ENCODE results near the gene FANCI.

FANCI gene

DNA sequence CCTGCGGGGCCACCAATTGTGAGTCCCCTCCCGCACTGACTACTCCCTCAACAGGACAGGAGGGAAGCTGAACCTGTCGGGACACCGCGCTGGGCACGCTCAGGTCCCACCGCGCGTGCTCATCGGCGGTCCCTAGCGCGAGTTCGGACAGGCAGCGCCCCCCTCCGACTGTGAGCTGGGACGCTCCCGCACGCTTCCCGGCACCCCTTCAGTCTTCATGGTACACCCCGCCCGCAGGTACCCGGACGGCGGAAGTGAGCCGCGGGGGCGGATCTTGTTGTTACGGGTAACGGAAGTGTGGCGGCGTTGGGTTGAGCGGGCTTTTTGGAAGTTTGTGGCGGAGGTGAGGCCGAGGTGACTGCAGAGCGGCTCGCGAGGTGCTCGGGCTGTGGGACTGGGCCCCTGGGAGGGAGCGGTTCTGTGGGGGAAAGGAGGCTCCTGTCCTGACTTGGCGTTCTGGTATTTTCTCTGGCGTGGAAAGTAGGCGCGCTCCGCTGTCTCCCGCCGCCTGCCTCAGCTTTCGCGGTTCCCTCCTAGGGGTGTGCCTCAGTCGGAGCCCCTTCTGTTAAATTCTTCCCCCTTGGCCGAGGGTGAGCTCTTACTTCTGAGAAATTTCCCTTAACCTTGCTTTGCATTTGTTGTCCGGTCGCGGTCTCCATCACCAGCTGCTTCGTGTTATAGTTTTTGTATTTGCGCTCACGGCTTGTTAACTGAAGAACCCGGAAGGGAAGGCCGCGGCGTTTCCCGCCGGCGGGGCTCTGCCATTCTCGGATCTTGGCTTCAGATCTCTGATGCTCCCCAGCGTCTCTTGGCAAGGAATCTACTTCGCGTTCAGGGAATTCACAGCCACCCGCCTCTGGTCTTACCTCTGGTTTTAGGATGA lies at the start of gene FANCI:
TSS of gene FANCI (plus strand) at position 289 of the 883 bp plus-strand sequence. CDS start 3,669 bp downstream, outside the sequence.
- peak; percentile 94 for DNase-seq

DNA sequence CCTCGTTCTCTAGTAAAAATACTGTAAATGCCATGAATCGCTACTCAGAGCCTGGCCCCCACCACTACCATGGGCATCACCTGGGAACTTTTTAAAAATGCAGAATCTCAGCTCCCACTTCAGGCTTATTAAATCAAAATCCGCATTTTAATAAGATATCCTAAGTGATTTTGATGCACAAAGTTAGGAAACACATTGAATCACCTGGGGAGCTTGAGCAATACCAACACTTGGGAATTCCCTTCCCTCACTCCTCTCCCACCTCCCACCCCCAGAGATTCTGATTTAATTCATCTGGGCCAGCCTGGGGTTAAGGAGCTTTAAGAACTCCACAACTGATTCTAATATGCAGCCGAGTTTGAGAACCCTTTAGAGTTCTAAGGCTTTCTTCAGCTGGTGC lies 49.2 kb upstream of the FANCI start:
- no peak for DNase-seq

GRCh38 chr15:89195836-89196235 lies 47.9 kb upstream of the FANCI start:
- no peak for DNase-seq

DNA sequence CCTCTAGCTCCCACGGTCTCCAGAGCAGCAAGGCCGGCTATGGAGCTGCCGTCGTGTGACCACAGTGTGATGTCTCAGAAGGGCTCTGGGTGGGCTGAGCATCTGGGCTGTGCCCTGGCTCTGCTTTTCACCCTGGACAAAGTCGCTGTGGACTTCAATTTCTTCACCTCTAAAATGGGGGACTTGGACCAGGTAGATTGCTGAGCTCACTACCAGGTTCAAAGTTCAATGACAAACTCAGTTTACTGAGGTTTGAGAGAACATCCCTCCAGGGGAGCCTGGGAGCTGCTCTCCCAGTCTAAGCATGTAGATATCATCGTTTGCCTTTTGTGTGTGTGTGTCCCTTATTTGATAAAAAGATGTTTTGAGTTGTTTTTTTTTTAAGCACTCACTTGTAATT lies 47.5 kb upstream of the FANCI start:
- no peak for DNase-seq

DNA sequence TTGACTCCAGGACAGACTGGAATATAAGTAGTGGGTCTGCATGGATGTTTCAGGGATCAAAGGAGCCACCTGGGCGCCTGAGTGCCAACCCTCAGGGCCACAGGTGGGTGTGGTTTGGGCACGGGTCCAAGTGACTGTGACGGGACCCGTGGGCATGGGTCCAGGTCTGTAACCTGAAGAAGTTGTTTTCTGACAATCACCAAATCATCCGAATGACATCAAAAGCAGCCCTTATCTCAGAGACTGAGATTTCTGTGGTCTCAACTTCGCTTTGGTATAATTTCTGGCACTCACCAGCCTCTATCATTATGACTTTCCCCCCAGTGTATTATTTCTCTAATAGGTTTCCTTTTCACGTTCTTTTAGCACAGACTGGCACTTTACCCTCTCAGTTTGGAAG lies 46.8 kb upstream of the FANCI start:
- peak; percentile 86 for DNase-seq

GRCh38 chr15:89197503-89197971 lies 46.2 kb upstream of the FANCI start:
- peak; percentile 66 for DNase-seq

GRCh38 chr15:89198196-89198595 lies 45.6 kb upstream of the FANCI start:
- no peak for DNase-seq

- DNase-seq, result no peak
Measured at GRCh38 chr15:89198934-89199333, 44.8 kb upstream of the FANCI start.

DNA sequence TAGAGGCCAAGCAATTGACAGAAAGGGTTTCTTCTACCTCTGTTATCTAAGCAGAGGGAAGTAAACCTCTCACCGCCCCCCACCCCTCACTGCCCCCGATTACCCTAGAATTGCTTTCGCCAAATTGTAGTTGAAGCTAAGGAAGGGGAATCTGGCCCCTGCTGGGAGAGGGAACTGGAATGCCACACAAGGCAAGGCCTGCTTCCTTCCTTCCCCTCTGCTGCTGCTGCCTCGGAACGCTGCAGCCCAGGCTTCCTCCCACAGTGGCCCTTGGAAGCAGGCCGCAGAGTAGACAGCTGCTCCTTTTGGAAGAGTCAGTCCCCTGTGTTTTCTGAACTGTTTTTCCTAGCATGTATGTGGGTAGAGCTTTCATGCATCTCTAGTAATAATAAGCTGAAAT lies 44.0 kb upstream of the FANCI start:
- no peak for DNase-seq

DNA sequence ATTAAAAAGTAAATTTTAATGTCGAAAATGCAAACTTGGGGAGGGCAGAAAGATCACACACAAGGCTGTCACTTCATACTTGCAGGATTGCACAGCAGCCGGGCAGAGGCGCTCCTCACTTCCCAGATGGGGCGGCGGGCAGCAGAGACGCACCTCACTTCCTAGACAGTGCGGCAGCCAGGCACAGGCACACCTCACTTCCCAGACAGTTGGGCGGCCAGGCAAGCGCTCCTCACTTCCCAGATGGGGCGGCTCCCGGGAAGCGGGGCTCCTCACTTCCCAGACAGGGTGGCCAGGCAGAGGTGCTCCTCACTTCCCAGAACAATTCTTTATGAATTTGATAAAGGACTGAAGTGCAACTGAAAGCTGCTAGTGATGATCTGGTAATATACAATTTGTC lies 43.6 kb upstream of the FANCI start:
- DNase-seq, result no peak

DNA sequence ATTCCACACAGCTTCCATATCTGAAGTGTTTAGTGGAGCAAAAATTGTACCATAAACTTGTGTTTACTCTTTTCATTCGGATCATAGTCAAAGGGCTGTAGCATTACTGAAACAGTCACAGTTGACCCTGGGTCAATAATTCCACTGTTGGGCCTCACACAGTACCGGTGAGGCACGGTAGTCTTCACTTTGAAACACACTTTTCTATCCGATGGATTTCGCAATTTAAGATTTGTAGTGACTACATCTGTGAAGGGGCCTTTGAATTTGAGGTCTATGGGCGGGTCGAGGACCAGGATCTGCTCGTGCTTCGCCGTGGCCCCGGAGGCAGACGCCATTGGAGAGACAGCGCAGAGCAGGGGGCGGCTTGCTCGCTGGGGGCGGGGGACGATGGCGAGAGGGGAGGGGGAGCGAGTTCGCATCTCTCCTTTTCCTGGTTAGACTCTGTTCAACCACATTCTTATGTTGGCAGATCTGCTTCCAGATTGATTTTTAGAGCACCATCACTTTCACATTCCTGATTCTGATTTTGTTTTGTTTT lies 42.2 kb upstream of the FANCI start:
- DNase-seq, result no peak

DNA sequence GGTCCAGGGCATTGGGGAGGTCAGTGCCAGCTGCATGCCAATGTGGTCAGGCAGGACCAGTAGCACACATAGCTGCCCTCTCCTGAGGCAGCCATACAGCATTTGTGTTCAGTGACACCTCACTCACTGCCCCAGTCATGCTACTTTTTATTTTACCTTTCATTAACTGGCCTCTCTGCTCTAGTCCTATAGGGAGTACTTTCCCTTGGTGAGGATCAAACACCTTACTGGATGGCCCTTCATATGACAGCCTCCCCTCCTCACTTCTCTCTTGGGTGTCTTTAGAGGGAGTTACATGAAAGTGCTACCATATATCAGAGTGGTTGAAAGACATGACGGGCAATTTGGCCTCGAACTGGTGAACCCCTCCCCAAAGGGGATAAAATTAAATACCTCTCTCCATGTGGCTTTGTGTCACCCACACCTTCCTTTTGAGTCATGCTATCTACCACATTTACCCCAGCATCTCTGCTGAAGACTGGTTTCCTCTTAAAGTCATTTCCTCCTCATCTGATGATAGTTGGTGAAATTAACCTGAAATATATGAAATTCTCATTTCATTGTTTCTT lies 40.0 kb upstream of the FANCI start:
- no peak for DNase-seq

DNA sequence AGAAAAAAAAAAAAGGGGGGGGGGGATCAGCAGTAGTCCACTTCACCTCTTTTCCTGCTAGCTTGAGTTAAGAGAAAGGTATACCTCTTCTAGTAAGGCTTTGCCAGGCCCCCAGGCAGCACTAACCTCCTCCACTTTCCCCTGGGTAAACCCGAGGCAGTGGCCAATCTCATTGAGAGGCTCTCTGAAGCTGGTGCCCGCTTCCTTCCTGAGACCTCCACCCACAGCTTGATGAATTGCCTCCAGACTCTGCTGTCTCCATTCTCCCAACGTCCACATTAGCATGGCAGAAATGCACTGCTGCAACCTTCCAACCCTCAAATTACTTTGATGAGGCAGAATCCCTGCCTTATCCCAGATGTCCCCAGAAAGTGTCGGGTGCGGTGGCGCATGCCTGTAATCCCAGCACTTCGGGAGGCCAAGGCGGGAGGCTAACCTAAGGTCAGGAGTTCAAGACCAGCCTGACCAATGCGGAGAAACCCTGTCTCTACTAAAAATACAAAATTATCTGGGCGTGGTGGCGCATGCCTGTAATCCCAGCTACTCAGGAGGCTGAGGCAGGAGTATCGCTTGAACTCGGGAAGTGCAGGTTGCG lies 37.7 kb upstream of the FANCI start:
- DNase-seq, result no peak

- peak; percentile 81 for DNase-seq
Measured at GRCh38 chr15:89206908-89207331, 36.9 kb upstream of the FANCI start.

DNA sequence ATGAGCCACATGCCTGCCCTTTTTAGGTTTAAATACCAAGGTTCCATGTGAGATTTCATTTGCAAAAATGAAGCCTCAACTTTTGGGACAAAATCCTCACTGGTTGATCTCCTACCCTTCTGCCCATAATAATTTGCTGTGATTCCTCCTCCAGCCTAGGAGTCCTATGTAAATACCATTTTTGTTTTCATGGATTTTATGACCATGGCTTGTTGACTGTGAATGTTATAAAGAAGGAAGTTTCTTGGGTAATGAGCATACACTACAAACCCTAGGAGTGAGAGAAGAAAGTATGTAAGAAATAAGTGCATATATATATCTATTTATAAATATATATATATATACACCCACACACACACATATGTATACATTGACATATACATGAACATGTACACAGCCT lies 35.5 kb upstream of the FANCI start:
- no peak for DNase-seq

GRCh38 chr15:89209057-89209456 lies 34.7 kb upstream of the FANCI start:
- no peak for DNase-seq

GRCh38 chr15:89211678-89212170 lies 32.1 kb upstream of the FANCI start:
- DNase-seq, result no peak

DNA sequence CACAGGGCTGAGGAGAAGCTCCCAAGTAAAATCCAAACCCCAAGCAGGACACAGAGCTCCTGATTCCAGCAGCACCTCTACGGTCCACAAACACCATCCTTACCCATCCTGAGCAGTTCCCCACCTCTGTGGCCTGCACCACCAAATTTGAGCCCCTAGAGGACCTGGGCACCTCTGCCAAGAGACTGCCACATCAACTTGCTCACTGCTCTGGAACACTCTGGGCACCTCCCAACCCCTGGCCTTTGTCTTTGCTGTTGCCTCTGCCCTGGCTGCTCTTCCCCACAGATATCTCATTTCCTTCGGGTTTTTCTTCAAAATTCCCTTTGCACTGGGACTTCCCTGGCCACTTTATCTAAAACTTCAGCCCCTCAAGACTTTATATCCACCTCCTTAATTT lies 28.2 kb upstream of the FANCI start:
- DNase-seq, result no peak

DNA sequence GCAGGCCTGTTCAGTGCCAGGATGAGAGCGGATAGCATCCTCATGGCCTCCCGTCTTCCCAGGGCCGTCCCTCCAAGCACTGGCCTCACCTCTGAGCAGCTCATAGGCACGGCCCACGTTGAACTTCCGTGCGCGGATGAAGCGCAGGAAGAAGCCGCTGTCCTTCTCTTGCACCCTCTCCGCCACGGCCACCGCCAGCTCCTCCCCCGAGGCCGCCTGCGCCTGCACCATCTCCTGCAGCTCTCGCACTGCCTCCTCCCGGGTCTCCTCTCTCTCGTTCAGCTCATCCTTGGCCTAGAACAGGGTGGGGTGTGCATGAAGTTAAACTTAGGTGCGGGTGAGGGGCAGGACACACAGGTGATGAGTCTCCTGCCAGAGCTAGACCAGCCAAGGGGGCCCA lies 26.7 kb upstream of the FANCI start:
- DNase-seq, result no peak

- peak; percentile 11 for DNase-seq
Measured at GRCh38 chr15:89217686-89218376, 25.9 kb upstream of the FANCI start.

DNA sequence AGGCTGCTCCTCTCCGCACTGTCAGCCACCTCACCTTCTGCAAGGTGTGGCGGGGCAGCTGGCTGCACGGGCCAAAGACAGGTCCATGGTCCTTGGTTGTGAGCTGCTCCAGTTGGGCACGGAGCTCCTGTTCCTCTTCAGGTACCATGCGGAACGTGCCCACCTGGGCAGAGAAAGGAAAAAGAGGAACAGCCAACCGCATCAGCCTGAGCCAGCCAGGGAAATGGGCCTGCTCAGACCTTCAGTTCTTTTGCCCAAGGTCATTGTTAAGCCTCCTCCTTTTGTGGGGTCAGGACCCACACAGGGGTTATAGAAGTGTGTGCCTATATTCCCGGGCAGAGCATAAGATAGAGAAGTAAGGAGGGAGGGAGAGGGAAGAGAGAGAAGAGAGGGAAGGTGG lies 25.2 kb upstream of the FANCI start:
- DNase-seq, result no peak

GRCh38 chr15:89221543-89221942 lies 22.2 kb upstream of the FANCI start, which contains the start of gene RLBP1:
Gene RLBP1 (minus strand): TSS chr15:89221579. CDS start chr15:89218975, 2,604 bp downstream.
- no peak for DNase-seq

- no peak for DNase-seq
Measured at GRCh38 chr15:89225588-89225987, 18.2 kb upstream of the FANCI start.

Measured in NCI-H2171 treated with DMSO at 0.1 percent for 48 hours (cell line).